Memory B cell (primary cell): ENCODE measurements around the gene BARD1.

ENCODE experiments used
- ATAC-seq: fragments of 150-1000 bp; cut with Tn5 transposase; 2 replicates; pipeline ENCODE4 v1.10.0; 2021; ENCODE audit warnings: low read depth, mild to moderate bottlenecking, moderate library complexity
- DNase-seq, 2 donors: peaks; one replicate each; pipeline ENCODE4 v3.0.0; 2022; ENCODE audit warnings: low spot score in 2 of 2
- H3K27ac Mint-ChIP-seq: one replicate; pipeline ENCODE4 v1.8.0; 2022; ENCODE audit warnings: mild to moderate bottlenecking, moderate library complexity, mixed read lengths
- H3K27me3 Mint-ChIP-seq: one replicate; pipeline ENCODE4 v1.8.0; 2022; ENCODE audit warnings: mixed read lengths
- H3K36me3 Mint-ChIP-seq: one replicate; pipeline ENCODE4 v1.8.0; 2022; ENCODE audit warnings: mild to moderate bottlenecking, mixed read lengths
- H3K4me1 Mint-ChIP-seq: one replicate; pipeline ENCODE4 v1.8.0; 2022; ENCODE audit warnings: mixed read lengths
- H3K4me3 Mint-ChIP-seq: one replicate; pipeline ENCODE4 v1.8.0; 2022; ENCODE audit warnings: mild to moderate bottlenecking, moderate library complexity, mixed read lengths
- H3K9me3 Mint-ChIP-seq: one replicate; pipeline ENCODE4 v1.8.0; 2022; ENCODE audit warnings: mixed read lengths

BARD1 gene

GRCh38 chr2:214808981-214809750 lies at the start of gene BARD1:
BARD1 (minus strand) TSS chr2:214809683; CDS start chr2:214809569, 114 bp downstream.
- H3K4me3 Mint-ChIP-seq = peak within 1 kb of the TSS; percentile 93

GRCh38 chr2:214856137-214856536 lies 46.7 kb upstream of the BARD1 start:
- Mint-ChIP-seq H3K9me3 (no peaks in the 10 kb centered on the region), H3K27ac (no peak overlapping the region), H3K27me3 (peaks cover 2% of the 10 kb centered on the region), H3K4me1 (no peaks in the 10 kb centered on the region), H3K36me3 (no peaks in the 10 kb centered on the region), H3K4me3 (no peak overlapping the region)
- no peak for ATAC-seq
- no peak for DNase-seq

More at GRCh38 chr2:214808981-214809750, at the start of gene BARD1:
- peaks cover 20% of the 10 kb centered on the region for H3K4me1 Mint-ChIP-seq
- H3K36me3 Mint-ChIP-seq = no peaks in the 10 kb centered on the region
- ATAC-seq (peak; percentile 52), DNase-seq (peak; percentile 60 to 63)
- H3K27ac Mint-ChIP-seq = peak within 1 kb of the TSS; percentile 80
- H3K27me3 Mint-ChIP-seq = no peaks in the 10 kb centered on the region
- no peaks in the 10 kb centered on the region for H3K9me3 Mint-ChIP-seq

- Mint-ChIP-seq H3K4me3 (no peak overlapping the region), H3K27ac (no peak overlapping the region), H3K36me3 (no peaks in the 10 kb centered on the region), H3K9me3 (no peaks in the 10 kb centered on the region), H3K4me1 (no peaks in the 10 kb centered on the region), H3K27me3 (peaks cover 1% of the 10 kb centered on the region)
- no peak for ATAC-seq
- no peak for DNase-seq
These were observed 44.4 kb upstream of the BARD1 start for GRCh38 chr2:214853906-214854305.

- ATAC-seq = no peak
- no peaks in the 10 kb centered on the region for H3K9me3 Mint-ChIP-seq
- peaks cover 6% of the 10 kb centered on the region for H3K4me1 Mint-ChIP-seq
- no peaks in the 10 kb centered on the region for H3K27me3 Mint-ChIP-seq
- no peaks in the 10 kb centered on the region for H3K36me3 Mint-ChIP-seq
- DNase-seq = no peak
- no peak overlapping the region for H3K27ac Mint-ChIP-seq
- no peak overlapping the region for H3K4me3 Mint-ChIP-seq
These were observed 34.3 kb upstream of the BARD1 start for GRCh38 chr2:214843823-214844222.

- Mint-ChIP-seq H3K4me1 (peaks cover 7% of the 10 kb centered on the region), H3K27ac (no peak overlapping the region), H3K36me3 (no peaks in the 10 kb centered on the region), H3K27me3 (no peaks in the 10 kb centered on the region), H3K9me3 (no peaks in the 10 kb centered on the region), H3K4me3 (no peak overlapping the region)
- DNase-seq (no peak), ATAC-seq (peak; percentile 51)
These were observed 30.0 kb upstream of the BARD1 start for GRCh38 chr2:214839464-214839863.

- Mint-ChIP-seq H3K27me3 (no peaks in the 10 kb centered on the region), H3K9me3 (no peaks in the 10 kb centered on the region), H3K36me3 (no peaks in the 10 kb centered on the region), H3K4me1 (peaks cover 7% of the 10 kb centered on the region), H3K27ac (no peak overlapping the region), H3K4me3 (no peak overlapping the region)
- DNase-seq (no peak), ATAC-seq (no peak)
These were observed 28.0 kb upstream of the BARD1 start for GRCh38 chr2:214837466-214837865.

- no peaks in the 10 kb centered on the region for H3K36me3 Mint-ChIP-seq
- peaks cover 2% of the 10 kb centered on the region for H3K27me3 Mint-ChIP-seq
- ATAC-seq (no peak), DNase-seq (no peak)
- H3K4me3 Mint-ChIP-seq = no peak overlapping the region
- H3K9me3 Mint-ChIP-seq = no peaks in the 10 kb centered on the region
- H3K27ac Mint-ChIP-seq = no peak overlapping the region
- peaks cover 7% of the 10 kb centered on the region for H3K4me1 Mint-ChIP-seq
These were observed 27.1 kb upstream of the BARD1 start for GRCh38 chr2:214836568-214836967.

GRCh38 chr2:214830794-214831346 lies 21.4 kb upstream of the BARD1 start:
- ATAC-seq (no peak), DNase-seq (no peak)
- H3K36me3 Mint-ChIP-seq = no peaks in the 10 kb centered on the region

GRCh38 chr2:214816008-214816533 lies 6.6 kb upstream of the BARD1 start:
- DNase-seq (no peak), ATAC-seq (no peak)
- H3K9me3 Mint-ChIP-seq = no peaks in the 10 kb centered on the region
- no peaks in the 10 kb centered on the region for H3K4me1 Mint-ChIP-seq
- peaks cover 4% of the 10 kb centered on the region for H3K27me3 Mint-ChIP-seq
- H3K36me3 Mint-ChIP-seq = no peaks in the 10 kb centered on the region
- H3K27ac Mint-ChIP-seq = no peak overlapping the region
- no peak overlapping the region for H3K4me3 Mint-ChIP-seq

More at GRCh38 chr2:214830794-214831346, 21.4 kb upstream of the BARD1 start:
- no peaks in the 10 kb centered on the region for H3K4me1 Mint-ChIP-seq
- H3K27ac Mint-ChIP-seq = no peak overlapping the region
- no peak overlapping the region for H3K4me3 Mint-ChIP-seq
- peaks cover 2% of the 10 kb centered on the region for H3K27me3 Mint-ChIP-seq
- H3K9me3 Mint-ChIP-seq = no peaks in the 10 kb centered on the region

- H3K27ac Mint-ChIP-seq = no peak overlapping the region
- peaks cover 20% of the 10 kb centered on the region for H3K4me1 Mint-ChIP-seq
- DNase-seq (no peak), ATAC-seq (no peak)
- H3K4me3 Mint-ChIP-seq = peak overlapping the region; percentile 93
- no peaks in the 10 kb centered on the region for H3K27me3 Mint-ChIP-seq
- H3K36me3 Mint-ChIP-seq = no peaks in the 10 kb centered on the region
- no peaks in the 10 kb centered on the region for H3K9me3 Mint-ChIP-seq
These were observed 1.2 kb upstream of the BARD1 start for GRCh38 chr2:214810671-214811070.

GRCh38 chr2:214809751-214810564 lies 475 bp upstream of the BARD1 start:
- Mint-ChIP-seq H3K4me1 (peaks cover 20% of the 10 kb centered on the region), H3K36me3 (no peaks in the 10 kb centered on the region), H3K9me3 (no peaks in the 10 kb centered on the region), H3K4me3 (peak overlapping the region; percentile 93), H3K27ac (peak overlapping the region; percentile 58), H3K27me3 (no peaks in the 10 kb centered on the region)
- DNase-seq = peak; percentile 97 to 99
- ATAC-seq = peak; percentile 78

- Mint-ChIP-seq H3K4me3 (peak overlapping the region; percentile 93), H3K4me1 (peaks cover 20% of the 10 kb centered on the region), H3K27ac (peak overlapping the region; percentile 80), H3K27me3 (no peaks in the 10 kb centered on the region), H3K9me3 (no peaks in the 10 kb centered on the region), H3K36me3 (no peaks in the 10 kb centered on the region)
- DNase-seq (no peak), ATAC-seq (no peak)
These were observed 1.8 kb downstream of the BARD1 start for GRCh38 chr2:214807653-214808052.

GRCh38 chr2:214801768-214802397 lies 7.6 kb downstream of the BARD1 start:
- Mint-ChIP-seq H3K4me1 (peaks cover 22% of the 10 kb centered on the region), H3K27me3 (no peaks in the 10 kb centered on the region), H3K27ac (no peak overlapping the region), H3K9me3 (no peaks in the 10 kb centered on the region), H3K4me3 (no peak overlapping the region), H3K36me3 (peaks cover 2% of the 10 kb centered on the region)
- DNase-seq (no peak), ATAC-seq (no peak)
